IPS DF 6.9 (cell line): ENCODE results near the gene OR4D10.
"Not testable (repeated sequence)": the region's sequence is repeated elsewhere in the genome, so short reads cannot be mapped to it uniquely, and the experiment has no call there.

Source experiments
- DNase-seq: peaks from one replicate; pipeline ENCODE4 v3.0.0-alpha.2; 2013; ENCODE audit warnings: low read depth, low spot score
- H3K27ac ChIP-seq: one replicate; pipeline ENCODE4 v1.5.1; 2013; ENCODE audit warnings: low read length, control low read depth
- H3K27me3 ChIP-seq: 2 replicates; pipeline ENCODE4 v1.6.1; 2013; ENCODE audit warnings: mild to moderate bottlenecking, low read length; ENCODE audit not compliant: control insufficient read depth, insufficient read depth
- H3K36me3 ChIP-seq: 2 replicates; pipeline ENCODE4 v1.6.1; 2013; ENCODE audit warnings: low read length; ENCODE audit not compliant: control insufficient read depth, insufficient read depth
- H3K4me1 ChIP-seq: 2 replicates; pipeline ENCODE4 v1.6.1; 2013; ENCODE audit warnings: low read length; ENCODE audit not compliant: control insufficient read depth, insufficient read depth
- H3K4me3 ChIP-seq: 2 replicates; pipeline ENCODE4 v1.5.1; 2013; ENCODE audit warnings: mild to moderate bottlenecking, low read length
- H3K9me3 ChIP-seq: 2 replicates; pipeline ENCODE4 v1.6.1; 2013; ENCODE audit warnings: low read length, inconsistent platforms; ENCODE audit not compliant: control insufficient read depth, insufficient read depth
- WGBS: extraction: QIAGEN DNeasy Blood & Tissue Kit; methylation state at CpG from one replicate; pipeline ENCODE4 v1.1.7; 2013; ENCODE audit warnings: mixed read lengths, missing lambda C conversion rate; ENCODE audit not compliant: insufficient read length, insufficient coverage; 5-methylcytosine and 5-hydroxymethylcytosine counted together

The OR4D10 gene

DNA sequence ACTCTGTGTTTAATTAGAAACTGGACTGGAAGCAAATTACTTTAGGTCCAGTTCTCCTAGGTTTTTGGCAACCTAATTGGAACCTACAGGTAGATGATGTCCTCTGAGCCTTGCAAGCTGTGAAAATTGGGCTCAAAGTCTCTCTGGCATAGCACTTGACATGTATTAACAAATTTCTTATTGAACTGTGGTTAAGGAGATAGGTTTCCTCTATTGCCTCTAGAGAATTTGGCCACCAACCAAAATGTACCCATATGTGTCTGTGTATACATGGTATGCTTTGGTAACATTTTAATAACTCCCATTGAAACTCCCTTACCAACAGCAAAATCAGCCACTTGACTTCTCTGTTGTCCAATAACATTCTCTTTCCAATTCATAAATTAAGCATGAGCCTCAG, at the start of gene OR4D10:
Gene OR4D10, plus strand, starts transcription at position 301 of the 400 bp plus-strand sequence. CDS start 4,115 bp downstream, outside the sequence.
- Histone ChIP-seq H3K9me3 (no peaks in the 10 kb centered on the region), H3K4me3 (no peak within 1 kb of the TSS), H3K27me3 (no peaks in the 10 kb centered on the region), H3K4me1 (no peaks in the 10 kb centered on the region), H3K27ac (no peak within 1 kb of the TSS), H3K36me3 (no peaks in the 10 kb centered on the region)
- no peak for DNase-seq

DNA sequence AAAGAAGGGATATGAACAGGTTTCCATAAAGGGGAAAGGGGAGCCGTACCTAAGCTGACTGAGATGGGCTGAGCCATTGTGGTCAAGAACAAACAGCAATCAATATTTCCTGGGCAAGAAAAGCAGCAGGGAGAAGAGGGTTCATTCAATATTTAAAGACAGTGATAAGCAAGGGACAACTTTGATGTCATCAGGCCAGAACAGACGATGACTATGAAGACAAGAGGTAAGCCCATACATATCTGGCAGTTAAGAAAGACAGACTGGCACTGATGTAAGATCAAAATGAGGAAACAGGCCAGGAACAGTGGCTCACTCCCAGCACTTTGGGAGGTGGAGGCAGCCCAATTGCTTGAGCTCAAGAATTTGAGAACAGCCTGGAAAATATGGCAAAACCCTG, 49.3 kb upstream of the OR4D10 start:
- Histone ChIP-seq H3K27ac (no peak overlapping the region), H3K36me3 (no peaks in the 10 kb centered on the region), H3K9me3 (no peaks in the 10 kb centered on the region), H3K27me3 (no peaks in the 10 kb centered on the region), H3K4me3 (no peak overlapping the region), H3K4me1 (no peaks in the 10 kb centered on the region; the same call in 1 of the 2 replicates)
- WGBS, result no CpG with 5 or more reads among the region's 2 CpGs
- no peak for DNase-seq

DNA sequence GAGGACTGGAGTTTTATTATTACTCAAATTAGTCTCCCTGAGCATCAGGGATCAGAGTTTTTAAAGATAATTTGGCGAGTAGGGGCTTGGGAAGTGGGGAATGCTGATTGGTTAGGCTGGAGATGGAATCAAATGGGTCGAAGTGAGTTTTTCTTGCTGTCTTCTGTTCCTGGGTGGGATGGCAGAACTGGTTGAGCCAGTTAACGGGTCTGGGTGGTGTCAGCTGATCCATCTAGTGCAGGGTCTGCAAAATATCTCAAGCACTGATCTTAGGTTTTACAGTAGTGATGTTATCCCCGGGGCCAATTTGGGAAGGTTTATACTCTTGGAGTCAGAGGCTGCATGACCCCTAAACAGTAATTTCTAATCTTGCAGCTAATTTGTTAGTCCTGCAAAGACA, 48.0 kb upstream of the OR4D10 start:
- DNase-seq, result no peak
- Histone ChIP-seq H3K4me1 (no peaks in the 10 kb centered on the region; the same call in 1 of the 2 replicates), H3K4me3 (no peak overlapping the region), H3K27ac (no peak overlapping the region), H3K27me3 (no peaks in the 10 kb centered on the region), H3K36me3 (no peaks in the 10 kb centered on the region), H3K9me3 (no peaks in the 10 kb centered on the region)
- WGBS, result no CpG with 5 or more reads among the region's 4 CpGs

DNA sequence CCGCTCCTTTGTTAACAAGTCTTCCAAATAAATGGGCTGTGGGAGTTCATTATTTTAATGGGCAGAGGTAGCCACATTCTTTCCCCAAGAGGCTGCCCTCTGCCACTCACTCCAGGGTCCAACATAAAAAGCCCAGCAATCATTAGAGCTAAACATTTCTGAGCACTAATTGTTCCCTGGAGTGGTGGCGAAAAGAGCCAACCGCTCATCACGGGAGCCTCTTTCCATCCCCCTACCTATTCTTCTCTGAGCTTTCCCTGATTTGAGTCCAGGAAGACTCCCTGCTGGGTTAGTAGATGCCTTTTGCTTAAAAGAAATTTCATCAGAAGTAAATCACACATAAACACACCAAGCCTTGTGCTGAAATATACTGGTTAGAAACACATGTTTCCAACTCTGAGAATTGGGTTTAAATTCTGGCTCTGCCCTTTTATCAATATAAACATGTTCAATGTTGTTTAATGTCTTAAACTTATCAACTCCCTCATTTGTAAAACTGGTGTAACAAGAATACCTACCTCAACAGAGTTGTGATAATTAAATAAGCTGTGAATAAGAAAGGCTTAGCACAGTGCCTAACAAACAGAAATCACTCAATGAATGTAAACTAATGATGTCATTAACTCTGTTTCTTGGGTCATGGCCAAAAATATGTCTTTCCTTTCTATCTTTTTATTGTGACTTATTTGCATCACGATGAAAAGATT, 46.6 kb upstream of the OR4D10 start, which contains the start of gene OR5A2:
Gene OR5A2, minus strand, starts transcription at position 53 of the 707 bp plus-strand sequence. CDS start 3,460 bp downstream, outside the sequence.
- Histone ChIP-seq H3K4me1 (no peaks in the 10 kb centered on the region; the same call in 1 of the 2 replicates), H3K36me3 (no peaks in the 10 kb centered on the region), H3K9me3 (no peaks in the 10 kb centered on the region), H3K4me3 (no peak within 1 kb of the TSS), H3K27me3 (no peaks in the 10 kb centered on the region), H3K27ac (no peak within 1 kb of the TSS)
- no CpG with 5 or more reads among the region's 5 CpGs for WGBS
- peak; percentile 58 for DNase-seq

DNA sequence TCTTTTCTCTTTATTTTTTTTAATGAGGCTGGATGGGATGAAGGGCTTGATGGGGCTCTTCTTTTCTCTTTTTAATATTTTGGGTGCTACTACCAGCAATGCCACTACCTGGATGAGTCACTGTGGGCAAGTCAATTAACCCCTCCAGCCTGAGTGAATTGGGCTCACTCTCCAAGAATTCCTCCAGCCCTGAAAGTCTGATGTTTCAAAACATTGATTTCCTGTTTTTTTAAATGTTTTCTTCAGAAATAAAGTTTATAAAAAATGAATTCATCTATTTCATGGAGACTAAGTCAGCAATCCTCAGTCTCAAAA, 46.1 kb upstream of the OR4D10 start:
- Histone ChIP-seq H3K4me3 (no peak overlapping the region), H3K27ac (no peak overlapping the region)
- DNase-seq, result no peak

DNA sequence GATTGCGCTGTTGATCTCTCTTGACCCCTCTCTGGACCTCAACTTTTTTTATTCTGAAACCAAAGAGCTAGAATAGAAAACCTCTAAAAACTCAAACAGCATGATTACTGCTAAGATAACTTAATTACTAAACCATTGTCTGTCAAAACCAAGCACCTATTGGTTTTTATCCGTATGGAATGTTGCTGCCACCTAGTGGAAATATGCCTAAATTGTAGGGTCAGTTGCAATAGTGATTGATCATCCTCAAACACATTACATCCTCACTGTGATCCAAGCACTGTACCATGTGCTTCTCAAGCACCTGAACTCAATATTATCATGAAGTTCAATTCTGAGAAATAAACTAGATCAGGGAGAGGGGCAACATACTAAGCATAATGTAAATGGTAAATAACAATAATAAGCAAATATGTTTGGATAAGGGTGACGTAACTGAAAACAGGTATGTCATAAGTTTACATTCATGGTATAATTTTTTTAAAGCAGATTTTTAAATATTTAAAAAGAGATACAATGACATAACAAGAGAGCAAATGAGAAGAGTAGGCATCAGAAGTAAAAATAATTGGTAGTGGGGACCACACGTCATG, 43.1 kb upstream of the OR4D10 start:
- no peaks in the 10 kb centered on the region; the same call in 1 of the 2 replicates for H3K4me1 ChIP-seq
- no peak for DNase-seq
- no CpG with 5 or more reads among the region's 4 CpGs for WGBS
- no peaks in the 10 kb centered on the region for H3K27me3 ChIP-seq
- no peaks in the 10 kb centered on the region for H3K9me3 ChIP-seq
- H3K36me3 ChIP-seq, result no peaks in the 10 kb centered on the region
- no peak overlapping the region for H3K27ac ChIP-seq
- no peak overlapping the region for H3K4me3 ChIP-seq

More for the DNA sequence above, 46.1 kb upstream of the OR4D10 start:
- no peaks in the 10 kb centered on the region for H3K27me3 ChIP-seq
- no peaks in the 10 kb centered on the region; the same call in 1 of the 2 replicates for H3K4me1 ChIP-seq
- no peaks in the 10 kb centered on the region for H3K9me3 ChIP-seq
- H3K36me3 ChIP-seq, result no peaks in the 10 kb centered on the region

DNA sequence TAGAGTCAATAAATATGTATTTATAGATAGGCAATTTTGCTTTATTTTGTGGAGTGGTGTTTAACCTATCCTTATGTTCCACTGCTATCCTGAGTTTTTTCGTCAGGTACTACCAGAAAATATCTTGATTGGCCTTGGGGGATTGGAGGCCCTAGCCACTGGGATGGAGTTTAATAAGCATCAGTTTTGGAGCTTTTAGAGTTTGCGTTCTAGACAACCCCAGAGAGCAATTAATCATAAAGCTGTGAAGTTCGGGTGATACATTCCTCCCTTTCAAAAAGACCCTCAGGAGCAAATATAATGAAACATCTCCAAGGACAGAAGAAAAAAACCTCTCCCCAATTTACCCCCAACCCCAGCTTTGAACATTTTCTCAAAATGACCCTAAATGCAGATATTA, 36.9 kb upstream of the OR4D10 start, which contains the start of gene OR5A1:
Gene OR5A1, plus strand, starts transcription at position 301 of the 400 bp plus-strand sequence. CDS start 6,700 bp downstream, outside the sequence.
- no CpG with 5 or more reads among the region's 3 CpGs for WGBS
- no peak for DNase-seq
- no peaks in the 10 kb centered on the region for H3K36me3 ChIP-seq

DNA sequence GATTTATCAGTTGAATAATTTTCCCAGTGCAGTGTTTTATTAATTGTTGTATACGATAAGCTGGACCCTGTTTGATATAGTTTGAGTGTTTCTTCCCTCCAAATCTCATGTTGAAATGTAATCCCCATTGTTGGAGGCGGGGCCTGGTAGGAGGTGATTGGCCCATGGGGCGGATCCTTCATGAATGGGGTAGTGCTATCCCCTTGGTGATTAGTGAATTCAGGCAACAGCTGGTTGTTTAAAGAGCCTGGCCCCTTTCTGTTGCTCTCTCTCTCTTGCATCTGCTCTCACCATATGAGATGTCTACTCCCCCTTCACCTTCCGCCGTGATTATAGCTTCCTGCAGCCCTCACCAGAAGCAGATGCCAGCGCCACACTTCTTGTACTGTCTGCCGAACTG, 35.3 kb upstream of the OR4D10 start:
- Histone ChIP-seq H3K27me3 (no peaks in the 10 kb centered on the region), H3K36me3 (no peaks in the 10 kb centered on the region), H3K4me3 (no peak overlapping the region), H3K4me1 (no peaks in the 10 kb centered on the region), H3K9me3 (no peaks in the 10 kb centered on the region), H3K27ac (no peak overlapping the region)
- DNase-seq, result no peak
- WGBS, result no CpG with 5 or more reads among the region's 7 CpGs

More for the DNA sequence above, 36.9 kb upstream of the OR4D10 start, which contains the start of gene OR5A1:
- Histone ChIP-seq H3K9me3 (no peaks in the 10 kb centered on the region), H3K27ac (no peak within 1 kb of the TSS), H3K27me3 (no peaks in the 10 kb centered on the region), H3K4me3 (no peak within 1 kb of the TSS), H3K4me1 (no peaks in the 10 kb centered on the region)

DNA sequence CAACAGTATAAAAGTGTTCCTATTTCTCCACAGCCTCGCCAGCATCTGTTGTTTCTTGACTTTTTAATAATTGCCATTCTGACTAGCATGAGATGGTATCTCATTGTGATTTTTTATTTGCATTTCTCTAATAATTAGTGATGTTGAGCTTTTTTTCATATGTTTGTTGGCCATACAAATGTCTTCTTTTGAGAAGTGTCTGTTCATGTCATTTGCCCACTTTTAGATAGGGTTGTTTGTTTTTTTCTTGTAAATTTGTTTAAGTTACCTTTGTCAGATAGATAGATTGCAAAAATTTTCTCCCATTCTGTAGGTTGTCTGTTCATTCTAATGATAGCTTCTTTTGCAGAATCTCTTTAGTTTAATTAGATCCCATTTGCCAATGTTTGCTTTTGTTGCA, 27.5 kb upstream of the OR4D10 start:
- WGBS, result no CpG with 5 or more reads among the region's 1 CpG
- not testable (repeated sequence) for H3K27me3 ChIP-seq, H3K4me1 ChIP-seq, H3K27ac ChIP-seq, H3K4me3 ChIP-seq, DNase-seq, H3K9me3 ChIP-seq, H3K36me3 ChIP-seq

DNA sequence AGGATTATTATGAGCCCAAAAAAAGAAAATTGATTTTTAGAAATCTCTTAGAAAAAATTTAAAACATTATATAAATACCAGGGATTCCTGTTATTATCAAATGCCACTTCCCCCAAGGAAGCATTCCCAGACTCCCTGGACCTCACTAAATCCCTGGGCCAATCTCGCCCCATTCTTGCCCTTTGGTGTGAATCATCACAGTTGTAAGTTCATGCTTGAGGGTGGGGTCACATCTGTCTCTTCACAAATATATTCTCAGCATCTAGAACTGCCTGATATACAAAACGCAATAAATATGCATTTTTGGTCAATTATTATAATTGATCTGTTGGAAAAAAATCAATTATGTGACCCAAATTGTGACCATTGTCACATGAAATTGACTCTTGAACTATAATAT, 24.6 kb upstream of the OR4D10 start:
- no CpG with 5 or more reads among the region's 2 CpGs for WGBS
- no peaks in the 10 kb centered on the region for H3K4me1 ChIP-seq
- DNase-seq, result no peak

DNA sequence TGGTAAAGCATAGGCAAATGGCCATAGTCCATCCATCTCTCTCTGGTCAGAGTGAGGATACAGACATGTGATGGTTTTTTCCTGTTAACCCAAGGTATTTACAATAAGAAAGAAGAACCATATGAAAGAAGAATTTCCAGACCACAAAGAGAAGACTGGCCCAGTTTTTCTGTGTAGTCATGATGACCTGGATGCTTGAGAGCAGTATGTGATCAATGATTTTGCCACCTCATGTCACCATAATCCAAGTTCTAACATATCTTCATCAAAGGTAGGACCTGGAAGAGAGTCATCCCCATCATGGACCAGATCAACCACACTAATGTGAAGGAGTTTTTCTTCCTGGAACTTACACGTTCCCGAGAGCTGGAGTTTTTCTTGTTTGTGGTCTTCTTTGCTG, 16.5 kb upstream of the OR4D10 start, which contains the start of gene OR4D6:
Gene OR4D6, plus strand, starts transcription at position 301 of the 400 bp plus-strand sequence. Its CDS starts 0 bp downstream, at position 301.
- no peak within 1 kb of the TSS for H3K27ac ChIP-seq
- no peaks in the 10 kb centered on the region for H3K36me3 ChIP-seq
- no CpG with 5 or more reads among the region's 2 CpGs for WGBS
- no peaks in the 10 kb centered on the region for H3K27me3 ChIP-seq
- no peak for DNase-seq
- H3K9me3 ChIP-seq, result no peaks in the 10 kb centered on the region
- H3K4me1 ChIP-seq, result no peaks in the 10 kb centered on the region
- no peak within 1 kb of the TSS for H3K4me3 ChIP-seq

More for the DNA sequence above, 24.6 kb upstream of the OR4D10 start:
- Histone ChIP-seq H3K27me3 (no peaks in the 10 kb centered on the region), H3K27ac (no peak overlapping the region), H3K9me3 (no peaks in the 10 kb centered on the region), H3K36me3 (no peaks in the 10 kb centered on the region), H3K4me3 (no peak overlapping the region)
